ENCODE measurements around the gene IFNLR1. TPM values are rescaled to one million over a fixed set of nuclear protein-coding genes. Genes with fewer than 3 reads are reported as not detected.

IFNLR1 gene
- total RNA-seq, 1 experiment from 2014 or later = 9.6 TPM

GRCh38 chr1:24150234-24151174 lies 36.6 kb downstream of the IFNLR1 start:
- Mint-ChIP-seq H3K27ac (peak overlapping the region; percentile 90 to 98 (median 98)), H3K27me3 (ENCODE audit: low read depth) (no peaks in the 10 kb centered on the region; the same call in 1 of the 2 replicates), H3K9me3 (no peaks in the 10 kb centered on the region; a peak in 1 of 5 replicates), H3K4me1 (peaks cover 46 to 51% of the 10 kb centered on the region in 2 experiments), H3K4me3 (peak overlapping the region; percentile 53 to 78), H3K36me3 (ENCODE audit: insufficient read depth in 1 of 3, low read depth in 3 of 3) (peaks cover 2 to 6% (median 4%) of the 10 kb centered on the region in 3 experiments; a peak in 4 of 7 replicates)
- H4K5ac ChIP-seq (ENCODE audit: insufficient read length, low read depth, low read length) = peak overlapping the region; percentile 100
- H2BK5ac ChIP-seq (ENCODE audit: insufficient read length, low read length) = peak overlapping the region; percentile 87
- no peaks in the 10 kb centered on the region for H4K20me1 ChIP-seq (ENCODE audit: control insufficient read depth, insufficient read depth, insufficient read length)
- H3K27ac ChIP-seq (ENCODE audit: insufficient read length, low read depth, low read length) = peak overlapping the region; percentile 99
- peak overlapping the region; percentile 91 for H2AK5ac ChIP-seq (ENCODE audit: insufficient read length, low read length)
- peak overlapping the region; percentile 98; the same call in 1 of the 2 replicates for H3K14ac ChIP-seq (ENCODE audit: insufficient read depth, low read length)
- peak overlapping the region; percentile 93 for H4K91ac ChIP-seq (ENCODE audit: insufficient read length, low read depth, low read length)
- peak overlapping the region; percentile 100 for H3K18ac ChIP-seq (ENCODE audit: insufficient read length, low read depth, low read length)
- H3K4ac ChIP-seq (ENCODE audit: low read depth, low read length) = peak overlapping the region; percentile 100; the same call in 1 of the 2 replicates
- no peaks in the 10 kb centered on the region for H3K27me3 ChIP-seq (ENCODE audit: insufficient read depth, low read length)
- peak overlapping the region; percentile 94 for H2BK12ac ChIP-seq (ENCODE audit: insufficient read length, low read depth, low read length)
- no peak overlapping the region for H2BK15ac ChIP-seq (ENCODE audit: low read depth, low read length)
- H2BK120ac ChIP-seq (ENCODE audit: low read depth, low read length, poor library complexity, severe bottlenecking) = peak overlapping the region; percentile 100
- DNase-seq = peak; percentile 97
- peak overlapping the region; percentile 45 for H3K23ac ChIP-seq (ENCODE audit: insufficient read length, low read depth, low read length)
- H3K9me3 ChIP-seq (ENCODE audit: control insufficient read depth, low read depth, low read length) = no peaks in the 10 kb centered on the region
- H3K56ac ChIP-seq (ENCODE audit: insufficient read length, low read depth, low read length) = peak overlapping the region; percentile 95
- no peaks in the 10 kb centered on the region for H3K79me1 ChIP-seq (ENCODE audit: insufficient read depth, low read depth, low read length, poor library complexity, severe bottlenecking)
- peaks cover 5% of the 10 kb centered on the region for H3K23me2 ChIP-seq (ENCODE audit: insufficient read length, low read depth, low read length, poor library complexity, severe bottlenecking)
- peak; percentile 81 for TF ChIP-seq CTCF (conservative IDR thresholded peaks at IDR 0.05)
- no peak overlapping the region for H2AFZ ChIP-seq (ENCODE audit: low read length)
- peak overlapping the region; percentile 100 for H3K9ac ChIP-seq (ENCODE audit: extremely low read depth, insufficient read length, low read length)
- no peaks in the 10 kb centered on the region; the same call in 1 of the 2 replicates for H3K4me1 ChIP-seq (ENCODE audit: insufficient read depth, low read length)
- H2BK20ac ChIP-seq (ENCODE audit: low read depth, low read length, poor library complexity, severe bottlenecking) = peak overlapping the region; percentile 98
- H3T11ph ChIP-seq (ENCODE audit: low read length) = peak overlapping the region; percentile 100
- H3K4me2 ChIP-seq (ENCODE audit: insufficient read depth, insufficient read length, low read length) = peak overlapping the region; percentile 59
- no CpG with 5 or more reads among the region's 36 CpGs for WGBS (ENCODE audit: extremely low coverage, insufficient read length, low lambda C conversion rate)
- no peaks in the 10 kb centered on the region for H3K79me2 ChIP-seq (ENCODE audit: insufficient read depth, low read length)
- peak overlapping the region; percentile 92 for H4K8ac ChIP-seq (replicated peaks; ENCODE audit: insufficient read length, low read depth, low read length)

Measured in H9 (cell line).